Epithelial cell of prostate (primary cell): Measurements from ENCODE around the gene FPGT.
"Not testable (repeated sequence)": the region's sequence is repeated elsewhere in the genome, so short reads cannot be mapped to it uniquely, and the experiment has no call there.

Experiments
- DNase-seq: peaks from one replicate; pipeline ENCODE4 v3.0.0-alpha.2; 2011; ENCODE audit warnings: low read depth, low spot score
- H3K27ac ChIP-seq: fragments of 450-650 bp; 2 replicates; pipeline ENCODE4 v1.5.1; 2017; ENCODE audit warnings: mild to moderate bottlenecking

The FPGT gene

DNA sequence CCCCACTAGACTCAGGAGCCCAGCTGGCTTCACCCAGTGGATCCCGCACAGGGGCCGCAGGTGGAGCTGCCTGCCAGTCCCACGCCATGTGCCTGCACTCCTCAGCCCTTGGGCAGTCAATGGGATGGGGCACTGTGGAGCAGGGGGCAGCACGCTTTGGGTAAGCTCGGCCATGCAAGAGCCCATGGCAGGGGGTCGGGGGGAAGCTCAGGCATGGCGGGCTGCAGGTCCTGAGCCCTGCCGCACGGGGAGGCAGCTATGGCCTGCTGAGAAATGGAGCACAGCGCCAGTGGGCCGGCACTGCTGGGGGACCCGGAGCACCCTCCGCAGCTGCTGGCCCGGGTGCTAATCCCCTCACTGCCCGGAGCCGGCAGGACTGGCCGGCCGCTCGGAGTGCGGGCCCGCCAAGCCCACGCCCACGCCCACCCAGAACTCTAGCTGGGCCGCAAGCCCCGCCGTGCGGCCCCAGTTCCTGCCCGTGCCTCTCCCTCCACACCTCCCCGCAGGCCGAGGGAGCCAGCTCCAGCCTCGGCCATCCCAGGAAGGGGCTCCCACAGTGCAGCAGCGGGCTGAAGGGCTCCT lies 55.3 kb downstream of the FPGT start:
- DNase-seq, H3K27ac ChIP-seq: not testable (repeated sequence)
